Hindlimb muscle (tissue), 1 donor: ENCODE measurements around the gene ATP4B. TPM values are rescaled to one million over a fixed set of nuclear protein-coding genes. Genes with fewer than 3 reads are reported as not detected.

Experiments
- DNase-seq: peaks from one replicate; pipeline ENCODE4 v3.0.0-alpha.2; 2013
- polyA plus RNA-seq: library from polyadenylated mRNA; unstranded; fragments of 120-200 nt; gene quantifications from one replicate; pipeline ENCODE4 v1.2.1, GENCODE V29; 2013; ENCODE audit not compliant: insufficient read length

ATP4B gene
- not detected for polyA plus RNA-seq

DNA sequence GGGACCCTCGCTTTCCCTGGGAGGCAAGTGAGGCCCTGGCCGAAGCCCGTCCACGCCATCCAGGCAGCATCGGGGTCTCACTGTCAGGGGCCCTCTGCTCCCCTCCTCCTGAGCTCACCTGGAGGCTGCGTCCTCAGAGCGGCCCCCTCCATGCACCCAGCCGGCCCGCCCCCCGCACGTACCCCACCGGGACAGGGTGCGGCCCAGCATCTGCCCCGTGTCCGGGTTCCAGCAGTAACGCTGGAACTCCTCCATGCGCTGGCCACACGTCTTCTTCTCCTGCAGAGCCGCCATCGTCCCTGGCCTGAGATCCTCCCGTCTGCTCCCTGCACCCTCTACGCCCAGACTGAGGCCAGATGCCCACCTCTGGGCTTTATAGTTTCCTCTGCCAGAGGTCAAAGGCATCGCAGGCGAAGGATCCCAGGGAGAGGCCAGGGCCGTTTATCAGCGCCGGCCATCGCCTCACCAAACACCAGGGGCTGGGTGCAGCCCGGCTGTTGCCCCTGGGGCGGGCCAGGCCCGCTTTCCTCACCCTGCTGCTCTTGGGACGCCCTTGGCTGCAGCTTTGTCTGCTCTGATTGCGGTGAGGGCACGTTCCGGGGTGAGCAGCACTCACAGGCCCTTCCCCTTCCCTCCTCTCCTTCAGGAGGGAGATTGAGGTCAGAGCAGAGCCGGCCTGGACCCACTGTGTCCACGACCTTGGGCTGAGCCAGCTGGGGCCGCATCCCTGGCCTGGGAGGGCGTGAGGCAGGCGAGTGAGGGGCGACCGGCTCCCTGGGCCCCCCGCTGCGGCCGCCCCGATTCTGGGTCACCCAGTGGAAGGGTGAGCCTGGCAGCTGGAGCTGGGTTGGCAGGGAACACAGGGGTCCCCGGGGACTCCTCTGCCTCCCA, at the start of gene ATP4B:
ATP4B (minus strand) TSS at position 348 of the 891 bp plus-strand sequence; CDS start at position 294, 54 bp downstream.
- DNase-seq, result no peak

DNA sequence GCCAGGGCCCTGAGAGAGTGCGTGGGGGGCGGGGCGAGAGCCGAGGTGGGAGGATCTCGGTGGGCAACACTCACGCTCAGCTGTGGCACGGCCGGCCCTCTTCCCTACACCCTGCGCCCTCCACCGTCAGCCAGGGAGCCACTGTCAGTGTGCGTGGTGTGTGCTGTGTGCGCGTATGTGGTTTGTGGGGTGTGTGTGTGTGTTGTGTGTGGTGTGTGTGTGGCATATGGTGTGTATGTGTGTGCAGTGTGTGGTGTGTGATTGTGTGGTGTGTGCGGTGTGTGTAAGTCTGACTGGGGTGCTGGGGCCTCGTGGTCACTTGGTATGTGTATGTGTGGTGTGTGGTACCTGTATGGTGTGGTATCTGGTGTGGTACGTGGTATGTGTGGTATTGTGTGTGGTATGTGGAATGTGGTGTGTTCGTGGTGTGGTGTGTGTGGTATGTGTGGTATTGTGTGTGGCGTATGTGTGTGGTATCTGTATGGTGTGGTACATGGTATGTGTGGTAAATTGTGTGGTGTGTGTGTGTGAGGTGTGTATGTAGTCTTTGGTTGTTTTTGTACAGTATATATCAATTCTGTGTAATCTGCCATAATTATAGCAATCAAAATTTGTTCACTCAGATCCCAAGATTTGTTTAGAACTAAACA, 14.1 kb upstream of the ATP4B start:
- DNase-seq, result no peak

DNA sequence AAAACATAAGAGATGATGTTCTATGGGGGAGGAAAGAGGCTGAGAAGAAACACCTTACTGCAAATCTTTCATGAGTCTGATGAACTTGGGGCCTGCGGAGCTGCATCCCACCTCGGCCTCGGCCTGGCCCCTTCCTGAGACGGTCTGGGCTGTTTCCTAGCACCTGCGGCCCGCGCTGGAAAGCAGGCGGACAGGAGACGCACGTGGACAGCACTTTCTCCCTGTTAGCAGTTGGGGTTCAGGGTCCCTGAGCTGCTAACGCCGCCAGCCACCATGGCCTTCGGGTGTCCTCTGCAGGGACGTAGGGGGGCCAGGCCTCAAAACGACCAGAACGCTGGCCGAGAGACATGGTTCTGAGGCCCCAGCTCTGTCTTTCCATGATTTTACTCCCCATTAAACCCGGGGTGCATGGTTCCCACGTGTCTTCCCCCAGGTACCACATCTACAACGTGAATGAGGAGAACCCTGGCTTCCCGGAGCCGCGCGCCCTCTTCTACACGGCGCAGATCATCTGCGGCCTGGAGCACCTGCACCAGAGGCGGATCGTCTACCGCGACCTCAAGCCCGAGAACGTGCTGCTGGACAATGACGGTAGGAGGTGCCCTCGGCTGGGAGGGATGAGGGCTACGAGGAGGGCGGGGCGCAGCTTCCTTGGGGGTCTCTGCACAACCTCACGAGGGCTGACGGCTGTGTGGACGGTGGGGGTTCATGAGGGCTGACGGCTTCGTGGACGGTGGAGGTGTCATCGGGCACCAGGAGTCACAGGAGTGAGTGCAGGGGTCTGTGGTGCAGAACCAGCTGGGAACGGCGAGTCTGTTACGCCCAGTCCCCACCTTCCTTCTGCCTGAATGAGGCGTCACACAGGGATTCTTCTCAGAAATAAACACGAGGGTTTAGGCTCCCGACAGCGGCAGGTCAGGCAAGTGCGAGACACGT, 13.3 kb upstream of the ATP4B start:
- DNase-seq, result no peak

DNA sequence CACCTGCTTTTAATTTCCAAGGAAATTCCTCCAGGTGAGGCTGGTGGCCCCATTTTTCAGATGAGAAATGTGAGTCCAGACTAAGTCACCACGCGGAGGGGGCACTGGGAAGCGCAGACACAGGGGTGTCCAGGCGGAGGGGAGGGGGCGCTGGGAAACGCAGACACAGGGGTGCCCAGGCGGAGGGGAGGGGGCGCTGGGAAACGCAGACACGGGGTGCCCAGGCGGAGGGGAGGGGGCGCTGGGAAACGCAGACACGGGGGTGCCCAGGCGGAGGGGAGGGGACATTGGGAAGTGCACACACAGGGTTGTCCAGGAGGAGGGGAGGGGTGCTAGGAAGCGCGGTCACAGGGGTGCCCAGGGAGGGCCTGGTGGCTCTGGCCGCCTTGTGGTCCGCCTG, 12.5 kb upstream of the ATP4B start:
- no peak for DNase-seq

DNA sequence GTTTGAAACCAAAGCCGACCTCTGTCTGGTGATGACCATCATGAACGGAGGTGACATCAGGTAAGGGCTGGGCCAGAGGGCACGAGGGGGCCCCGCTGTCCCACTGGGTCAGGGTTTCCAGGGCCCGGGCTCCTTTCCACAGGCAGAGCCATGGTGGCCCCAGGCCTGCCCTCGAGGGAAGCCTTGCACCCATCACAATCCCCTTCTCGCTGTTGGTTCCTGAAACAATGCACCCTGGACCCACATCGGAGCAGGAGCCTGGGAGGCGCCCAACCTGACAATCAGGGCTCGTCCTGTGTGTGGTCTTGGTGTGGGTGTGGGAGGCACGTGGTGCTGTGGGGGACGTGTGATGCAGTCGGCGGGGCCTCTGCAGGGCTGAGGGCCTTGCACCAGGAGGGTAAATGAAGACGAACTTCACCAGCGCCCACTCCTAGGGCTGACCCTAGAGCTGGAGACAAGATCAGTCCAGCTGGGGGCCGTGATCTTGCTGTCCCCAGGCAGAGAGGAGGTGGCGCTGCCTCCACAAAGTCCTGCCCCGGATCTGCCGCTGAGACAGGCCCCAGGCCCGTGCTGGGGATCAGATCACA, 11.8 kb upstream of the ATP4B start:
- no peak for DNase-seq

DNA sequence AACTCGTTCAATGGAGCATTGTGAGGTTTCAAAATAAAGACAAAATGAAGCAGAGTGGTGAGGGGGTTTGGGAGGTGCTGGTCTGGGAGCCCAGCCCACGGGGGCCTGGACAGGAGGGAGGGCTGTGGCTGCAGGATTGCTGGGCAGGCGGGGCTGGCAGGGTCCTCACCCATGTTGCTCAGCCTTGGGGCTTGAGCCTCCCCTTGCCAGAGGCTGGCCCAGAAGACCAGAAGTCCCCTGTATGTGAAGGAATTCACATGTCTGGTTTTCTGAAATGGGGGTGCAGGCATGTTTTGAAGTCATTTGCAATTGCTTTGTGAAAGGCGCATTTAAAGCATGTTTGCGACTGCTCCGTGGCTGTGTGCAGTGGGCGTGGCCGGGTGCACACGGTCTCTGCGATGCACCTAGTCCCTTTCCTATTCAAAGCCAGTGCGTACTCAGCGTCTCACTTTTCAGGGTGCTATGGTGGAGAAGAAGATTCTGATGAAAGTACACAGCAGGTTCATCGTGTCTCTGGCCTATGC, 11.3 kb upstream of the ATP4B start:
- DNase-seq, result no peak

DNA sequence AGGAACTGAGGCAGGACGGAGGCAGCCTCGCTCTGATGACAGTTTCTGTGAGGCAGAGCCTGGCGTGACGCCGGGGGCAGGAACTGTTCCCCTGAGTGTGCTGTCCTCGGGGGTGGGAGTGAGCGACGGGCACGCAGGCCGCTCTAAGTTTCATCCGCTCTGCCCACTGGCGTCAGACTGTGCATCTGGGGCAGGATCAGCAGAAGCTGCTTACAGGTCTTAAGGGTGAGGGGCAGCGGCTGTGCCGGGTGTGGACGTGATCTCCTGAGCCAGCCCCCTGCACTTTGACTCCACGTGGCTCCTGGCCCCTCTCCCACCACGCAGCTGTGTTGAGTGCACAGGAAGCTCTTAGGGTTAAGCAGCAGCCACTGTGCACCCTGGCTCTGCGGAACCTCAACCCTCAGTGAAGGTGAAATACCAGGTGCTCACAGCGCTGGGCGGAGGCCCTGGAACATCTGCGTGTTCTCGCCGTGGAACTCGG, 10.5 kb upstream of the ATP4B start:
- no peak for DNase-seq

DNA sequence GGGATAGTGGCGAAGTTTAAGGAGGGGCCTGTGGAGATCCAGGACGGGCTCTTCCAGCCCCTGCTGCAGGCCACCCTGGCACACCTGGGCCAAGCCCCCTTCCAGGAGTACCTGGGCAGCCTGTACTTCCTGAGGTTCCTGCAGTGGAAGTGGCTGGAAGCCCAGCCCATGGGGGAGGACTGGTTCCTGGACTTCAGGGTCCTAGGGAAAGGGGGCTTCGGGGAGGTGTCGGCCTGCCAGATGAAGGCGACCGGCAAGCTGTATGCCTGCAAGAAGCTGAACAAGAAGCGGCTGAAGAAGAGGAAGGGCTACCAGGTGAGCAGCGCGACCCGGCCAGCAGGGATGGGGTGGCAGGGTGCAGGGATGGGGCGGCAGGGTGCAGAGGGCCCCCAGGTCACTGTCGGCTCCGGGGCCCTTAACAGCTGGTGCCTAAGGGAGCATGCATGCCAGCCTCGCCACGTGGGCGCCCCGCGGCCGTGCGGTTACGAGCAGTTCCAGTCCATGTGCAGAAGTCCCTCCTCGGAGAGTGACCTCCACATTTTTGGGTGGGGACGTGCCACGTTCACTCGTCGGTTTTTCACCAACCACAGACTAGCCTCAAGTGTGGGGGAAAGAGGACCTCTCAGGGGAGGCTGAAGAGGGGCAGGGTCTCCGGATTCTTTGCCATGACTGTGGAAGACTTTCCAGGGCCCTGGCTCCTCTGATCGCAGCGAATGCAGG, 9.9 kb upstream of the ATP4B start:
- DNase-seq, result no peak

DNA sequence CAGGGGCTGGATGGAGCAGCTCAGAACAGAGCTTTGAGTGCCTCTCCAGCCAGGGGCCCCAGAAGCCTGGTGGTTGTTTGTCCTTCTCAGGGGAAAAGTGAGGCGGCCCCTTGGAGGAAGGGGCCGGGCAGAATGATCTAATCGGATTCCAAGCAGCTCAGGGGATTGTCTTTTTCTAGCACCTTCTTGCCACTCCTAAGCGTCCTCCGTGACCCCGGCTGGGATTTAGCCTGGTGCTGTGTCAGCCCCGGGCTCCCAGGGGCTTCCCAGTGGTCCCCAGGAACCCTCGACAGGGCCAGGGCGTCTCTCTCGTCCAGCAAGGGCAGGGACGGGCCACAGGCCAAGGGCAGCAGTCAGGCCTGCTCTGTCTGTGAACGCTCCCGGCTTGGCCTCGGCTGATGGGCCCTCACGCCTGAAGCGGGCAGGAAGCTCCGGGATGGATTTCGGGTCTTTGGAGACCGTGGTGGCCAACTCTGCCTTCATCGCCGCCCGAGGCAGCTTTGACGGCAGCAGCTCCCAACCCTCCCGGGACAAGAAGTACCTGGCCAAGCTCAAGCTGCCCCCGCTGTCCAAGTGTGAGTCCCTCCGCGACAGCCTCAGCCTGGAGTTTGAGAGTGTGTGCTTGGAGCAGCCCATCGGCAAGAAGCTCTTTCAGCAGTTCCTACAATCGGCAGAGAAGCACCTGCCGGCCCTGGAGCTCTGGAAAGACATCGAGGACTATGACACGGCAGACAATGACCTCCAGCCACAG, 9.1 kb upstream of the ATP4B start, which contains the start of gene GRK1:
GRK1 (plus strand) TSS at position 269 of the 751 bp plus-strand sequence; CDS start at position 437, 168 bp downstream.
- DNase-seq, result no peak

DNA sequence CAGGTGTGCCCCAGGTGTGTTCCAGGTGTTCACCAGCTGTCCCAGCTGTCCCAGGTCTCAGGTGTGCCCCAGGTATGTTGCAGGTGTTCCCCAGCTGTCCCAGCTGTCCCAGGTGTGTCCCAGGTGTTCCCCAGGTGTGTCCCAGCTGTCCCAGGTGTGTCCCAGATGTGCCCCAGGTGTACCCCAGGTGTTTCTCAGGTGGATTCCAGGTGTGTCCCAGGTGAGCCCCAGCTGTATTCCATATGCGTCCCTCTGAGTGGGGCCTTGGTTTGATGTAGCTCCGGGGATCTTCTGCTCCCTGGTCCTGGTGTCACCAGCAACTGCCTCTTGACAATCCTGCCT, 8.3 kb upstream of the ATP4B start:
- DNase-seq, result no peak

DNA sequence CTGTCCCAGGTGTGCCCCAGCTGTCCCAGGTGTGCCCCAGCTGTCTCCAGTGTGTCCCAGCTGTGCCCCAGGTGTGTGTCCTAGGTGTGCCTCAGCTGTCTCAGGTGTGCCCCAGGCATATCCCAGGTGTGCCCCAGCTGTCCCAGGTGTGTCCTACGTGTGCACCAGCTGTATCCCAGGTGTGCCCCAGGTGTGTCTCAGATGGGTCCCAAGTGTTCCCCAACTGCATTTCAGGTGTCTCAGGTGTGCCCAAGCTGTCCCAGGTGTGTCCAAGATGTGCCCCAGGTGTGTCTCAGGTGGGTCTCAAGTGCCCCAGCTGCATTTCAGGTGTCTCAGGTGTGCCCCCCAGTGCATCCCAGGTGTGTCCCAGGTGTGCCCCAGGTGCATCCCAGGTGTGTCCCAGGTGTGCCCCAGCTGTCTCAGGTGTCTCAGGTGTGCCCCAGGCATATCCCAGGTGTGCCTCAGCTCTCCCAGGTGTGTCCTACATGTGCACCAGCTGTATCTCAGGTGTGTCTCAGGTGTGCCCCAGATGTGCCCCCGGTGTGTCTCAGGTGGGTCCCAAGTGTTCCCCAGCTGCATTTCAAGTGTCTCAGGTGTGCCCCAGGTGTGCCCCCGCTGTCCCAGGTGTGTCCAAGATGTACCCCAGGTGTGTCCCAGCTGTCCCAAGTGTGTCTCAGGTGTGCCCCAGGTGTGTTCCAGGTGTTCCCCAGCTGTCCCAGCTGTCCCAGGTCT, 7.8 kb upstream of the ATP4B start:
- no peak for DNase-seq

DNA sequence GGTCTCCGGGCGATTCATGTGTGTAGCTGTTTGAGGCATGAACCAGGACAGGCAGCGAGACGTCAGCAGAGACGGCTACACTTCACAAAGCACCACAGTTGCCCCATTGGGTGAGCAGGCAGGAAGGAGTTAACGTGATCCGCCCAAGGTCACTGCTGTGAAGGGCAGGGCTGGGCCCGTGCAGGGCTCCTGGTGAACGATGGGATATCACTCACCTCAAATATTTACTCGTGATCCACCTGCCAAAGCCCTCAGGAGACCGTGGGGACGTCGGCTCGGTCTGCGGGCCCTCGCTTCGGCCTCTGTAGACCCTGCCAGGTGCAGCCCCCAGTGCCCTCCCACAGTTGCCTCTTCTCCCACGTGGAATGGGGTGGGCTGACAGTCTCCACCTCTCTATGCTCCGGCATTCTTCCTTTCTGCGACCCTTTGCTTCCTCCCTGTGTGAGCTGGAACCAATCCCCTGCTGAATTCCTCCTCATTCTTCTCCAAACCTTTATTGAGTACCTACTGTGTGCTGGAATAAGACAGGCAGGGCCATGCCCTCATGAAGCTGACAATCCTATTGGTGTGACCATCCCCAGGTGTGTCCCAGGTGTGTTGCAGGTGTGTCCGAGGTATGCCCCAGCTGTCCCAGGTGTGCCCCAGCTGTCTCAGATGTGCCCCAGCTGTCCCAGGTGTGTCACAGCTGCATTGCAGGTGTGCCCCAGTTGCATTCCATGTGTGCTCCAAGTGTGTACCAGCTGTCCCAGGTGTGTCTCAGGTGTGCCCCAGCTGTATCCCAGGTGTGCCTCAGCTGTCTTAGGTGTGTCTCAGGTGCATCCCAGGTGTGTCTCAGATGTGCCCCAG, 7.0 kb upstream of the ATP4B start:
- no peak for DNase-seq

DNA sequence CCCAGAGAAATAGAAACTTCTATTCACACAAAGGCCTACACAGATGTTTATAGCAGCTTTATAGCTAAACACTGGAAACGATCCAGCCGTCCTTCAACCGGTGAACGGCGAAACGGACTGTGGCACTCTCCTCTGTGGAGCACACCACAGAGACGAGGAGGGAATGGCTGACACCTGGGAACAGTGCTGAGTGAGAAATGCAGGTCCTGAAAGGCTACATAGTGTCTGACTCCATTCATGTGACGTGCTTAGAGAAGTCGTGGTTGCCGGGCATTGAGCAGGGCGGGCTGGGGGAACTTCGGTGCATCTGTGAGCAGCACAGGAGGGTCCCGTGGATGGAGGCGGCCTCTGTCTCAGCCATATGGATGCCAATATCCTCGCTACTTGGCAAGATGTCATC, 5.9 kb upstream of the ATP4B start:
- no peak for DNase-seq

DNA sequence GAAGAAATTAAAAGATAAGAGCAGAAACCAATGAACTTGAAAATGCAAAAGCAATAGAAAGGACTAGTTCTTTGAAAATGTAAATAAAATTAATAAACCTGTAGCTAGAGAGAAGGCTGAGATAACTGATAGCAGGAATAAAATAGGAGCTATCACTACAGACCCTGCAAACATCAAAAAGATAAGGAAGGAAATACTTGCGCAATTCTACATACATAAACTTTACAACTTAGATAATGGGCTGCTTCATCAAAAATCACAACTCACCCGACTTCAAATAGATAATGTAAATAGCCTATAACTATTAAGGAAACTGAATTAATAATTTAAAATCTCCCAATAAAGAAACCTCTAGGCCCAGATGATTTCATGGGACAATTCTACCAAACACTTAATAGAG, 3.5 kb upstream of the ATP4B start:
- no peak for DNase-seq

DNA sequence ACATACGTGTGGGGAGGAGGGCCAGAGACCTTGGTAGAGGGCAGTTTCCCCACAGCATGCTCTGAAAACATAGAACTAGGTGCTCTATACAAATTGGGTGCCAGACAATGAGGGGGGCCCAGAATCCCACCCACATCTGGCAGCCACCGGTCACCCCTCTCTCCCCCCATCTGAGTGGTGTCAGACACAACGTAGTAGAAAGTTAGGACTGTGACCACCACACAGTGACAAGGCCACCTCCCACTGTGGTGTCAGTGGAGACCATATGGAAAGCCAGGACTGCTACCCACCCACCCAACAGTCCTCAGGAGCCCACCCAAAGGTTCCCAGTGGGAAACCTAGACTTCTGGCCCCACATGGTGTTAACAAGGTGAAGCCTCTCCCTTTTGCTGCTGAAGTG, 2.1 kb upstream of the ATP4B start:
- DNase-seq, result no peak

DNA sequence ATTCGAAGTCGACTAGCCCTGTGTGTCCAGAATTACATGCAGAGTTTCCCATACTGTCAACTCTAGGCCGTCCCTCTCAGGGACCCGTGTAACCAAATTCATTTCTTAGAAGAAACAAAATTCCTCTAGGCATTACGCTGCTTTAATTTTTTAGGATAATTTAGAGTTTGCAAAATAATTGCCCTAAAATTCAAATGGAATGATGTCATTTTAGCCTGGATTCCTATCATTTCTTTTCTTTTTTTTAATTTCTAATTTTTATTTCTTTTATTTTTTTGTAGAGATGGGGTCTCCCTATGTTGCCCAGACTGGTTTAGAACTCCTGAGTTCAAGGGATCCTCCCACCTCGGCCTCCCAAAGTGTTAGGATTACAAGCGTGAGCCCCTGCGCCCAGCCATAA, 1.3 kb upstream of the ATP4B start:
- DNase-seq, result no peak

DNA sequence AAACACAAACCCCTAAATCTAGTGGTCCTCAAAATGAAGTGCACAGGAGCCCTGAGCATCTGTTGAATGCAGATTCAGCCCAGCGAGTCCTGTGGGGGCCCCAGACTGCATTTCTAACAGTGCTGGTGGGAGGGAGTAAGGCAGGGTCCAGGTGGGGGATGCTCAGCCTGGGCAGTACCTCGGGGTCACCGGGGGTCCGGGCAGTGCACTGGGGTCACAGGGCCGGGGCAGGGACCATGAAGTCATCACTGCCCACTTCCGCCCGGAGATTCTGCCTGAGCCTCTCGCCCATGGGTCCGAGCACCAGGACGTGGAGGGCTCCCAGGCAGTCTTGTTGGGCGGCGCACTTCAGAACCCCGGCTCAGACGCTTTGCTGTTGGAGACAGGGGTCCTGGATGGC, 838 bp upstream of the ATP4B start:
- DNase-seq, result no peak

DNA sequence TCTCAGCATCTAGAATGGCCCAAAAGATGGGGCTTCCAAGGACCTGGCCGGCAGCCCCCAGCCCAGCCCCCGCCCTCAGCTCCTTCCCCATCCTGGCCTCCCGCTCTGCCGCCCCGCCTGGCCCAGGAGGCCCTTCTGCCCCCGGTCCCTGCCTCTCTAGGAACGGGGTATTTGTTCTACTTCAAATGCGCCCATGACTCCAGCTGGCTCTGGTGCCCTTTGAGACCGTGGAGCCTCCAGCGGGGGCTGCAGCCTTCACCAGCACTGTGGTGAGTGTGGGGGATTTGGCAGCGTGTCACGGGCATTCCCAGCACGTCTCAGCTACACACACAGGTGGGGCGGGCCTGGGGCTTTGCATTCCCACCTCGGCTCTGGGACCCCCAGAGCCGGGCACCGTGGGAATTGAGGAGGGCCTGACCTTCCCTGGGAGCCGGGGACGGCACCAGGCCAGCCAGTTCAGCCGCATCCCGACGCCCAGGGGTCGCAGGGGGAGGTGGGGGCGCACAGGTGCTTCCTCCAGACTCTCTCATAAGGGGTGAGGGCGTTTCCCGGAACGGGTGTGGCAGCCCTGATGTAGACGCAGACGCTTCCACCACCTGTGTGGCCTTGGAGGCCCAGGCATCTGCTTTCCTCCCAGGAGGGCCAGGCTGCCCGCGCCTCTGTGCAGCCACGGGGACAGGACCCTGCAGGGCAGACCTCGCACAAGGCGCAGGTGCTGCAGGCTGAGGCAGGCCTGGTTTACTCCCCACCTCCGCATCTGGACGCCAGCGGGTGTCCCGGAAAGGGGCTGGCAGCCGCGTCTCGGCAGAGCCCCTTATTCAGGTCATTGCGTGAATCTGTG, 947 bp downstream of the ATP4B start:
- DNase-seq, result no peak
